GM12873 (cell line): ENCODE data around the gene KSR2.

Source experiments
- TF ChIP-seq, protein P1 (sequence below): IDR thresholded peaks from 2 replicates; pipeline ENCODE4 v1.5.1; 2012; ENCODE audit warnings: low read depth, mild to moderate bottlenecking, moderate library complexity, low read length, control low read depth; ENCODE audit not compliant: insufficient read depth; ENCODE audit errors: missing control alignments

KSR2 gene

DNA sequence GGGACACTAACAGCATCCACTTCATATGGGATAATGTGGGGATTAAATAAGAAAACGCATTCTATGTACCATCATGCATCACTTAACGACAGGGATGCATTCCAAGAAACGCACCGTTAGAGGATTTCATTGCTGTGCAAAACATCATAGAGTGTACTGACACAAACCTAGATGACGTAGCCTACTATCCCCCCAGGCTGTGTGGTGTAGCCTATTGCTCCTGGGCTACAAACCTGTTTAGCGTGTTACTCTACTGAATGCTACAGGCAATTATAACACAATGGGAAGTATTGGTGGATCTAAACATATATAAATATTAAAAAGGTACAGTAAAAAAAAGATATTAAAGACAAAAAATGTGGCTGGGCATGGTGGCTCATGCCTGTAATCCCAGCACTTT lies 230.6 kb downstream of the KSR2 start:
- TF ChIP-seq, protein P1, sequence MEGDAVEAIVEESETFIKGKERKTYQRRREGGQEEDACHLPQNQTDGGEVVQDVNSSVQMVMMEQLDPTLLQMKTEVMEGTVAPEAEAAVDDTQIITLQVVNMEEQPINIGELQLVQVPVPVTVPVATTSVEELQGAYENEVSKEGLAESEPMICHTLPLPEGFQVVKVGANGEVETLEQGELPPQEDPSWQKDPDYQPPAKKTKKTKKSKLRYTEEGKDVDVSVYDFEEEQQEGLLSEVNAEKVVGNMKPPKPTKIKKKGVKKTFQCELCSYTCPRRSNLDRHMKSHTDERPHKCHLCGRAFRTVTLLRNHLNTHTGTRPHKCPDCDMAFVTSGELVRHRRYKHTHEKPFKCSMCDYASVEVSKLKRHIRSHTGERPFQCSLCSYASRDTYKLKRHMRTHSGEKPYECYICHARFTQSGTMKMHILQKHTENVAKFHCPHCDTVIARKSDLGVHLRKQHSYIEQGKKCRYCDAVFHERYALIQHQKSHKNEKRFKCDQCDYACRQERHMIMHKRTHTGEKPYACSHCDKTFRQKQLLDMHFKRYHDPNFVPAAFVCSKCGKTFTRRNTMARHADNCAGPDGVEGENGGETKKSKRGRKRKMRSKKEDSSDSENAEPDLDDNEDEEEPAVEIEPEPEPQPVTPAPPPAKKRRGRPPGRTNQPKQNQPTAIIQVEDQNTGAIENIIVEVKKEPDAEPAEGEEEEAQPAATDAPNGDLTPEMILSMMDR = no peak

DNA sequence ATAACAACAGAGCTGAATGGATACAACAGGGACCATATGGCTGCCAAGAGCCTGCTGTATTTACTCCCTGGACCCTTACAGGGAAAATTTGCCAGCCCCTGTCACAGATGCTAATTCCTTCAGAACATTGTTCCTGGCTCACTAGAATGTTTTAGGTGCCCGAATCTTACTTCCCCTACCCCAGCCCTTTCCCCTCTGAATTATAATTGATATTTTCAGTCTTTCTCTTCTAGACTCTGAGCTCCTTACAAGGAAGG lies 235.3 kb downstream of the KSR2 start:
- TF ChIP-seq, protein P1 = no peak

DNA sequence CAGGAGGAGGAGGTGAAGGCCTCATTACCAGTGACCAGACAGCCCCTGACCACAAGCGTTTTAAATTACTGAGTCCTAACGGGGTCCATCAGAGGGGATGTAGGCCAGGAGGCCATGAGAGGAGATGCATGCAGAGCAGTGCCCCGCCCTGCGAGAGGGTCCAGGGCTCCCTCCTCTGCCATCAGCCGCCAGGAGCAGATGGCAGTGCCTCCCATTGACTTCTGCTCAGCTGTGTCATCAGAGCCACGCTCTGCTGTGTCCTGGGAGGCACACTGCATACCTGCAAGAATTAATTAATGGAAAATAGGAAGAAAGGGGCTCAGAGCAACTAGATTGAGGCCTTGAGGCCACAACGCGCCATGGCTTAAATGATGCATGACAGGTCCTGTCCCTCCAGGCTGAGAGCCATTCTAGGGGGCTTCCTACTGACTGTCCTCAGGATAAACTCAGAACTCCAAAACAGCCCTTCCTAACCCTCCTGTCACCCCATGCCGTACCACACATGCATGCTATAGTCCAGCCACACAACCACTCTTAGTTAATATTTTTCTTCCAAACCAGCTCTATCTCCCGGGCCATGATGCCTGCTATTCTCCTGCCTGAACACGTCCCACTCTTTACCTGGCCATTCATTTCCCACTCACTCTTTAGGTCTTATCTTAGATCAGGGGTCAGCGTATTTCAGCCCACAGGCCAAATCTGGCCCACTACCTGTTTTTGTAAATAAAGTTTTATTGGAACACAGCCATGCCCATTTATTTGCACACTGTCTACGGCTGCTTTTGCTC lies 235.8 kb downstream of the KSR2 start:
- TF ChIP-seq, protein P1 = no peak

DNA sequence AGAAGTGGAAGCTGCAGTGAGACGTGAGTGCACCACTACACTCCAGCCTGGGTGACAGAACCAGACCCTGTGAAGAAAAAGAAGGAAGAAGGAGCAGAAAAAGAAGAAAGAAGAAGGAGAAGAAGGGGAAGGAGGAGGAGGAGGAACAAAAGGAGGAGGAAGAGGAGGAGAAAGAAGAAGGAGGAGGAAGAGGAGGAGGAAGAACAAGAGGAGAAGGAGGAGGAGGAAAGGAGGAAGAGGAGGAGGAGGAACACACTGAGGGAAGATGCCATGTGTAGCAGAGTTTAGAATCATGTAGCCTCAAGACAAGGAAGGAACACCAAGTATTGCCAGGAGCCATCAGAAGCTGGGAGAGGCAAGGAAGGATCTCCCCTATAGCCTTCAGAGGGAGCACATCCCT lies 241.5 kb downstream of the KSR2 start:
- TF ChIP-seq, protein P1 = no peak

DNA sequence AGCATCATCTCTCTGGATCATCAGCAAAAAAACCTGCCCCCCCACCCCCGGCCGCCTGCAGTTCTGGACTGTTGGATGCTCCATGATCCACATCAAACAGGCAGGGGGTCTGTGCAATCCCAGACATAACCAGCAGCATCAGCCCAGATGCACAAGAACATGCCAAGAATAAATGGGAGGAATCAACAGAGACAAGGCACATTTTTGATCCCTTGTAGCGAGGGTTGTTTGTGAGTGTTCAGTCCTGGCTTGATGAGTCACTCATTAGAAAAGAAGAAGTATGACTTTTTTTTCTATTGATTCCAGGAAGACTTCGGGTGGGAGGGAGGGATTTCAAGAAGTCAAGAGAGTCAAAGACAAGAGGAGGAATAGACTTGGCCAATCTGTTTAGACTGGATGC lies 244.2 kb downstream of the KSR2 start:
- TF ChIP-seq, protein P1 = no peak

DNA sequence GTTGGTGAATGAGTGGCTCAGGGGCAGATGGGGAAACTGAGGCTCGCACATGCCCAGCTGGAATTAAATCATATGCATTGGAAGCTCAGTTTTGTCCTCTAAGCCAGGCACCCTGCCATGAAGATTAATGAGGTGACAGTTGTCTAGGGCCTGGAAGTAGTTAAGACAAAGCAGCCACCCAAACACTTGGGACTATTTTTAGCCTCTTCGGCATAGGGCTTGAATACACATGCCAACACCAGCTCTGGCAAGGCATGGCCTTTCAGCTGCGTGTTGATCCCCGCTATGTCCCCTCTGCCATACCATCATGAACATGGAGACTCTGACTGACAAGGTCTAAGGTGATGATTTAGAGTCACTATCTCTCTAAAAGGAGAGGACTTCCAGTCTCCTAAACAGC lies 250.2 kb downstream of the KSR2 start:
- TF ChIP-seq, protein P1 = no peak

DNA sequence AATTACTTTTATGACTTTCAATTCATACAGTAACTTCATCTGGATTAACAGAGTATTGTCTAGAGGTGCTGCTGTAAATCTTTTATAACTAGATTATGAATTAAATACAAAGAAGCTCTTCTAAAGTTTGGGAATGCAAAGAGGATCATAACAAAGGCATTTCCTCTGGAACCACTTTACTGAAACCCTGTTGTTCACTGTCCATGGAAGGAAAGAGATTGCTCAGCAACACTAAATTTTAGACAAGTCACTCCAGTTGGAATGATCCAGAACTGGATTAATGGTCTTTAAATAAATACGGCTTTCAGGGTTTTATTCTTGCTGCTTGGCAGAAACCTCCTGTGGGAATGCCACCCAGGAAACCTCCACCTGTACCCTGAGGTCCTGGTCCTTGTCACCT lies 250.6 kb downstream of the KSR2 start:
- TF ChIP-seq, protein P1 = no peak
